GM12878 (cell line): ENCODE data around the gene NR4A2. TPM values are rescaled to one million over a fixed set of nuclear protein-coding genes. Genes with fewer than 3 reads are reported as not detected.

Experiments
- BMI1 ChIP-seq: fragments of 450-650 bp; IDR thresholded peaks from 2 replicates; pipeline ENCODE4 v1.6.1; 2016; ENCODE audit warnings: mild to moderate bottlenecking, moderate library complexity, borderline replicate concordance
- RAD51 ChIP-seq: fragments of 450-650 bp; IDR thresholded peaks from 2 replicates; pipeline ENCODE4 v1.6.1; 2016; ENCODE audit warnings: moderate library complexity, mild to moderate bottlenecking, inconsistent platforms
- ZNF384 ChIP-seq: IDR thresholded peaks from 2 replicates; pipeline ENCODE4 v1.6.1; 2012; ENCODE audit warnings: low read depth, mild to moderate bottlenecking, low read length, improper control_type of control experiment, borderline replicate concordance
- polyA plus RNA-seq, 11 experiments: library from polyadenylated mRNA; depleted of rRNA in 4 of 11; unstranded in 6 of 11; stranded (reverse) in 5 of 11; fragments of >200 nt; fragmentation: Nextera tagmentation in 4 of 11; fragmentation: Illumina TruSeq in 1 of 11; extraction: Ambion mirVana in 4 of 11; extraction: Trizol in 1 of 11; gene quantifications; 1 replicate in 1 of 11; 2 replicates in 10 of 11; pipeline versions ENCODE4 v1.2.1 to v1.2.3, GENCODE V29; 2011 to 2016; ENCODE audit warnings: inconsistent platforms in 2 of 11, missing spikeins in 2 of 11, low read depth in 1 of 11
- total RNA-seq, 4 experiments: library from RNA; depleted of rRNA in 3 of 4; stranded (reverse); fragments of >200 nt in 3 of 4; fragmentation: Illumina TruSeq in 1 of 4; extraction: Trizol in 1 of 4; gene quantifications; 2 replicates each; pipeline versions ENCODE4 v1.2.1 to v1.2.3, GENCODE V29; 2013 to 2021
- TF ChIP-seq, protein P1 (sequence below): fragments of 450-650 bp; formaldehyde crosslinking; IDR thresholded peaks from 2 replicates; pipeline ENCODE4 v1.4.0; 2022; ENCODE audit warnings: mild to moderate bottlenecking, moderate library complexity
- TF ChIP-seq, protein P2 (sequence below): fragments of 450-650 bp; IDR thresholded peaks from 2 replicates; pipeline ENCODE4 v1.6.1; 2017; ENCODE audit warnings: mild to moderate bottlenecking, moderate library complexity

The NR4A2 gene
- total and polyA plus RNA-seq, 10 of the 15 experiments (the other 5 are each of a cell fraction or from before 2014, with no cell fraction given), result 0.15 to 3.4 (median 0.58) TPM

DNA sequence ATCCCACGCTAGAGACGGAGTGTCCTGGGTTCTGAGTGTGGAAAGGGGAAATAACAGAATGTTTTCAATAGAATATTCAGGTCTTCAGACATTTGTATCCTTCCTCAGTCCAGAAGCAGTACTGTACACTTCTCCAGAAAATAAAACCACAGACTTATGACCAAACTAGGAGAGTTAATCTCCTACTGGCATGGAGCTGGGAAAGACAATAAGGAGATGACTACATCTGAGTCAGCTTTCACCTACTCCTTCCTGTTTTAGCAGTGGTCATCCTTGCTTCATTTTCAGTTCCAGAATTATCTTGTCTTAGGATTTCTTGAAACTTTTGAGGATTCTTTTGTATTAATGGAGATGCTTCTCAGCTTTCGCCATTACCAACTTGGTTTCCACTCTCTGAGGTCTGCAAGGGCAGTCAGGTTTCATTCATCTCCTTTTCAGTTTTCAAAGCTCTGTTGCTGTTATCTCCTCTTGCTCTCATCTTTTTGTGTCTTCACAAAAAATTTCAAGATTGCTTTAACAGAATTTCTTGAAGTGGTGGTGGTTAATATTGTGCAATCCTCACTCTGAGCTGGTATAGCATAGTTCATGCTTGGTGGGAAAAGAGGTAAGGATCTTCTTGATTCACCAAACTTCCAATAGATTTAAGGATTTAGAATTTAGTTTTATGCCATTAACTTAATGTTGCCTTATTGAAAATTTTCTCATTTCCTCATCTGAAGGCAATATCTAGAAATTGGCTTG lies 23.7 kb upstream of the NR4A2 start (continued):
- TF ChIP-seq, protein P1, sequence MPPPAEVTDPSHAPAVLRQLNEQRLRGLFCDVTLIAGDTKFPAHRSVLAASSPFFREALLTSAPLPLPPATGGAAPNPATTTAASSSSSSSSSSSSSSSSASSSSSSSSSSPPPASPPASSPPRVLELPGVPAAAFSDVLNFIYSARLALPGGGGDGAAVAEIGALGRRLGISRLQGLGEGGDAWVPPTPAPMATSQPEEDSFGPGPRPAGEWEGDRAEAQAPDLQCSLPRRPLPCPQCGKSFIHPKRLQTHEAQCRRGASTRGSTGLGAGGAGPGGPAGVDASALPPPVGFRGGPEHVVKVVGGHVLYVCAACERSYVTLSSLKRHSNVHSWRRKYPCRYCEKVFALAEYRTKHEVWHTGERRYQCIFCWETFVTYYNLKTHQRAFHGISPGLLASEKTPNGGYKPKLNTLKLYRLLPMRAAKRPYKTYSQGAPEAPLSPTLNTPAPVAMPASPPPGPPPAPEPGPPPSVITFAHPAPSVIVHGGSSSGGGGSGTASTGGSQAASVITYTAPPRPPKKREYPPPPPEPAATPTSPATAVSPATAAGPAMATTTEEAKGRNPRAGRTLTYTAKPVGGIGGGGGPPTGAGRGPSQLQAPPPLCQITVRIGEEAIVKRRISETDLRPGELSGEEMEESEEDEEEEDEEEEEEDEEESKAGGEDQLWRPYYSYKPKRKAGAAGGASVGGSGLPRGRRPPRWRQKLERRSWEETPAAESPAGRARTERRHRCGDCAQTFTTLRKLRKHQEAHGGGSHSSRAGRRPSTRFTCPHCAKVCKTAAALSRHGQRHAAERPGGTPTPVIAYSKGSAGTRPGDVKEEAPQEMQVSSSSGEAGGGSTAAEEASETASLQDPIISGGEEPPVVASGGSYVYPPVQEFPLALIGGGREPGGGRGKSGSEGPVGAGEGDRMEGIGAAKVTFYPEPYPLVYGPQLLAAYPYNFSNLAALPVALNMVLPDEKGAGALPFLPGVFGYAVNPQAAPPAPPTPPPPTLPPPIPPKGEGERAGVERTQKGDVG (CRISPR knock-in tag), result no peak
- TF ChIP-seq BMI1 (no peak), ZNF384 (no peak), RAD51 (no peak)
- TF ChIP-seq, protein P2, sequence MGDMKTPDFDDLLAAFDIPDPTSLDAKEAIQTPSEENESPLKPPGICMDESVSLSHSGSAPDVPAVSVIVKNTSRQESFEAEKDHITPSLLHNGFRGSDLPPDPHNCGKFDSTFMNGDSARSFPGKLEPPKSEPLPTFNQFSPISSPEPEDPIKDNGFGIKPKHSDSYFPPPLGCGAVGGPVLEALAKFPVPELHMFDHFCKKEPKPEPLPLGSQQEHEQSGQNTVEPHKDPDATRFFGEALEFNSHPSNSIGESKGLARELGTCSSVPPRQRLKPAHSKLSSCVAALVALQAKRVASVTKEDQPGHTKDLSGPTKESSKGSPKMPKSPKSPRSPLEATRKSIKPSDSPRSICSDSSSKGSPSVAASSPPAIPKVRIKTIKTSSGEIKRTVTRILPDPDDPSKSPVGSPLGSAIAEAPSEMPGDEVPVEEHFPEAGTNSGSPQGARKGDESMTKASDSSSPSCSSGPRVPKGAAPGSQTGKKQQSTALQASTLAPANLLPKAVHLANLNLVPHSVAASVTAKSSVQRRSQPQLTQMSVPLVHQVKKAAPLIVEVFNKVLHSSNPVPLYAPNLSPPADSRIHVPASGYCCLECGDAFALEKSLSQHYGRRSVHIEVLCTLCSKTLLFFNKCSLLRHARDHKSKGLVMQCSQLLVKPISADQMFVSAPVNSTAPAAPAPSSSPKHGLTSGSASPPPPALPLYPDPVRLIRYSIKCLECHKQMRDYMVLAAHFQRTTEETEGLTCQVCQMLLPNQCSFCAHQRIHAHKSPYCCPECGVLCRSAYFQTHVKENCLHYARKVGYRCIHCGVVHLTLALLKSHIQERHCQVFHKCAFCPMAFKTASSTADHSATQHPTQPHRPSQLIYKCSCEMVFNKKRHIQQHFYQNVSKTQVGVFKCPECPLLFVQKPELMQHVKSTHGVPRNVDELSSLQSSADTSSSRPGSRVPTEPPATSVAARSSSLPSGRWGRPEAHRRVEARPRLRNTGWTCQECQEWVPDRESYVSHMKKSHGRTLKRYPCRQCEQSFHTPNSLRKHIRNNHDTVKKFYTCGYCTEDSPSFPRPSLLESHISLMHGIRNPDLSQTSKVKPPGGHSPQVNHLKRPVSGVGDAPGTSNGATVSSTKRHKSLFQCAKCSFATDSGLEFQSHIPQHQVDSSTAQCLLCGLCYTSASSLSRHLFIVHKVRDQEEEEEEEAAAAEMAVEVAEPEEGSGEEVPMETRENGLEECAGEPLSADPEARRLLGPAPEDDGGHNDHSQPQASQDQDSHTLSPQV, result no peak
- TF ChIP-seq, all 136 proteins: peak for 0
